GM19025 (cell line): Measurements from ENCODE around the gene SDF2L1.
"Not testable (repeated sequence)": the region's sequence is repeated elsewhere in the genome, so short reads cannot be mapped to it uniquely, and the experiment has no call there.

Experiments
- ATAC-seq: cut with Tn5 transposase; IDR thresholded peaks from one replicate; pipeline ENCODE4 v1.9.1; 2021; ENCODE audit warnings: mild to moderate bottlenecking, low read depth, moderate library complexity; ENCODE audit not compliant: unreplicated experiment

The SDF2L1 gene, protein sequence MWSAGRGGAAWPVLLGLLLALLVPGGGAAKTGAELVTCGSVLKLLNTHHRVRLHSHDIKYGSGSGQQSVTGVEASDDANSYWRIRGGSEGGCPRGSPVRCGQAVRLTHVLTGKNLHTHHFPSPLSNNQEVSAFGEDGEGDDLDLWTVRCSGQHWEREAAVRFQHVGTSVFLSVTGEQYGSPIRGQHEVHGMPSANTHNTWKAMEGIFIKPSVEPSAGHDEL

DNA sequence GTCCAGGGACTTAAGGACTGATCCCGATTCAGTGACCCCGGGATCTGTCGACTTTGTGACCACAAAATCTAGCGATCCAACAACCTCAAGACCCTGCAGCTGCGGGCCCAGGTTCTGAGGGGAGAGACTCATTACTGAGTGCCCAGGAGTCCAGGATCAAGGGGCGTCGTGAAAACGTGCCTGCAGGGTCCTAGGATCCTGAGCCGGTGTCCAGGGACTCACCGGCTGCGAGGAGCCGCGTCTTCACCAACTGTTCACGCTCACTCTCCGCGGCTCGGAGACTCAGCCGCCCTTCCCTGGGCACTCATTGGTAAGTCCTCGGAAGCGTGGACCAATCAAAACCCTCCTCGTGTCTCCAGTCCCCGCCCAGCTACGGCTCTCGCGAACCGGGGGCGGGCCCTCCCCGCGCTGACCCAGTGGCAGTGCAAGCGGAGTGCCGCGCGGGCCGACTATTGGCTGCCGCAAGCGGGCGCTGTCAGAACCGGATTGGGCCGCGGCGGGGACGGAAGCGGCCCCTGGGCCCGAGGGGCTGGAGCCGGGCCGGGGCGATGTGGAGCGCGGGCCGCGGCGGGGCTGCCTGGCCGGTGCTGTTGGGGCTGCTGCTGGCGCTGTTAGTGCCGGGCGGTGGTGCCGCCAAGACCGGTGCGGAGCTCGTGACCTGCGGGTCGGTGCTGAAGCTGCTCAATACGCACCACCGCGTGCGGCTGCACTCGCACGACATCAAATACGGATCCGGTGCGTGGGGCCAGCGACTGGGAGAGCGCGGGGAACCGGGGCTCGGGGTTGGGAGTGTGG, at the start of gene SDF2L1:
Gene SDF2L1, plus strand, starts transcription at position 514 of the 795 bp plus-strand sequence. Its CDS starts 35 bp downstream, at position 549.
- peak; percentile 93 for ATAC-seq

DNA sequence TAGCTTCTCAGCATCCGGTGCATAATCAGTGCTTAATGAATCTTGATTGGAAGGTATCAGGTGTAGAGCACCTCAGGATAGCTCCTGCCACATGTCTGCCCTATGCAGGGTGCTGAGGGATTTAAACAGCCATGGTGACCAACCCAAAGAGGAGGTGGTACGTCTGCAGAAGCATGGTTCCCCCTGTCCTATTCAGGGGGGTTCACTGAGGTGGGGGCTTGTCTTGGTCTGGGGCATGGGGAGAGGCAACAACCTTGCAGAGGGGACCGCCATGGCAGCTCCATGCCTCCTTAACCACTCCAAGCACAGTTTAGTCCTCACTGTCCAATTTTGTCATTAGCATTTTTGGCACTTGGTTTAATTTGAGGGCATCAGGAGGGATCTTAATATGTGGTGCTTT, 49.7 kb upstream of the SDF2L1 start:
- no peak for ATAC-seq

GRCh38 chr22:21593406-21594232, 48.5 kb upstream of the SDF2L1 start:
- no peak for ATAC-seq

GRCh38 chr22:21594865-21595452, 47.1 kb upstream of the SDF2L1 start:
- ATAC-seq = no peak

DNA sequence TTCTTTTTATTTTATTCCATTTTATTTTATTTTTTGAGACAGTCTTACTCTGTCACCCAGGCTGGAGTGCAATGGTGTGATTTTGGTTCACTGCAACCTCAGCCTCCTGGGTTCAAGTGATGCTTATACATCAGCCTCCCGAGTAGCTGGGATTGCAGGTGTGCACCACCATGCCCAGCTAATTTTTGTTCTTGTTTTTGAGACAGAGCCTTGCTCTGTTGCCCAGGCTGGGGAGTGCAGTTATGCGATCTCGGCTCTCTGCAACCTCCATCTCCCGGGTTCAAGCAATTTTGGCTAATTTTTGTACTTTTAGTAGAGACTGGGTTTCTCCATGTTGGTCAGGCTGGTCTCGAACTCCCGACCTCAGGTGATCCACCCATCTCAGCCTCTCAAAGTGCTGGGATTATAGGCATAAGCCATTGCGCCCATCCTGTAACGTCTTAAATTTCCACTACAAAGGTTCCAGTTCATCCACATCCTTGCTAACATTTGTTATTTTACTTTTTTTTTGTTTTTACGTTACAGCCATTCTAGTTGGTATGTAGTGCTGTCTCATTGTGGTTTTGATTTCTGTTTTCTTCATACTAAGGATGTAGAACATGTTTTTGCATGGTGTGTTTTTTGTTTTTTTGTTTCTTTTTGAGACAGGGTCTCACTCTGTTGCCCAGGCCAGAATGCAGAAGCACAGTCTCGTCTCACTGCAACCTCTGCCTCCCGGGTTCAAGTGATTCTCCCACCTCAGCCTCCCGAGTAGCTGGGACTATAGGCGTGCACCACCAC, 45.6 kb upstream of the SDF2L1 start:
- ATAC-seq = not testable (repeated sequence)

GRCh38 chr22:21598302-21598701, 43.8 kb upstream of the SDF2L1 start:
- ATAC-seq = no peak

GRCh38 chr22:21599053-21599893, 42.8 kb upstream of the SDF2L1 start:
- ATAC-seq = no peak

- ATAC-seq = no peak
These were observed 39.5 kb upstream of the SDF2L1 start for GRCh38 chr22:21602579-21602978.

GRCh38 chr22:21603973-21604372, 38.1 kb upstream of the SDF2L1 start:
- no peak for ATAC-seq

- ATAC-seq = no peak
These were observed 36.1 kb upstream of the SDF2L1 start for GRCh38 chr22:21605887-21606564.

DNA sequence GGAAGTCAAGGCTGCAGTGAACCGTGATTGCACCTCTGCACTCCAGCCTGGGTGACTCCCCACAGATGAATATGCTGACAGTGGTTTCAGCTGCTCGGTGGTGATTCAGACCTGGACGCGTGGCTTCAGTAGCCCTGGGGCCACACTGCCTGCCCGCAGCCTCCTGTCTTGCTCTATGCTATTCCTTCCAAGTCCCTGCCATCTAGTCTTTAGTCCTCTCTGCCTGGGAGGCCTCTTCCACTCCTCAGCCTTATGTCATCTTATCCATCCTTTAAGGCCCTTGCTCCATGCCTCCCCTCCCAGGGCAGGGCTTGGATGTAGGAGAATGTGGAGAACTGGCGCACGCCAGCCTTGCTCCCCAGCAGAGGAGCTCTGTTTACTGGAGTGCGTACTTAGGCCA, 35.3 kb upstream of the SDF2L1 start:
- ATAC-seq = no peak

DNA sequence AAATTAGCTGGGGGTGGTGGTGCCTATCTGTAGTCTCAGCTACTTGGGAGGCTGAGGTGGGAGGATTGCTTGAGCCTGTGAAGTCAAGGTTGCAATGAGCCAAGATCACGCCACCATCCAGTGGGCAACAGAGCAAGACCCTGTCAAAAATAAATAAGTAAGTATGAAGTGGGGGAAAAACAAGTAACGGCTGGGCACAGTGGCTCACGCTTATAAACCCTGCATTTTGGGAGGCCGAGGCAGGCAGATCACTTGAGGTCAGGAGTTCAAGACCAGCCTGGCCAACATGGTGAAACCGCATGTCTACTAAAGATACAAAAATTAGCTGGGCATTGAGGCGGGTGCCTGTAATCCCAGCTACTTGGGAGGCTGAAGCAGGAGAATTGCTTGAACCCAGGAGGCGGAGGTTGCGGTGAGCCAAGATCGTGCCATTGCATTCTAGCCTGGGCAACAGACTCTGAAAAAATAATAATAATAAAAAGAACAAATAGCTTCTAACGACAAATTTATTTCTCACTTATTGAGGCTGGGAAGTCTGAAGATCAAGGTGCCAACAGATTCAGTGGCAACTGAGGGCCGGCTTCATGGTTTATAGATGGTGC, 32.4 kb upstream of the SDF2L1 start:
- ATAC-seq = not testable (repeated sequence)

GRCh38 chr22:21611210-21611977, 30.7 kb upstream of the SDF2L1 start:
- no peak for ATAC-seq

DNA sequence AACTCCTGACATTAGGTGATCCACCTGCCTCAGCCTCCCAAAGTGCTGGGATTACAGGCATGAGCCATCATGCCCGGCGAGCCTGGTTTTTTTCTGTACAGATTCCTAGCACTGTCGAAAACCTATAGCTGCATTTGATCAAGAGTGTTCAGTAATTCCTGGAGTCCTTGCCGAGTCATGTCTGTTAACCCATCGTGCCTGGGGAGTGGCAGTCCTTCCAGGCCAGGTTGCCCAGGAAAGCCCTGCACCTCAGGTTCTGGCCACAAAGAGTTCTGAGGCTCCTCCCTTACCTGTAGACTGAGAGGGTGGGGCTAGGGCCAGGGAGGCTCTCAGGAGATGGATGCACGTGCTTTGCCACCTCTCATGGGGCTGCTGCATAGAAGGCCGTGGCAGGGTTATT, 29.2 kb upstream of the SDF2L1 start:
- no peak for ATAC-seq

- ATAC-seq = no peak
These were observed 28.4 kb upstream of the SDF2L1 start for GRCh38 chr22:21613553-21614233.

GRCh38 chr22:21615731-21616130, 26.4 kb upstream of the SDF2L1 start:
- ATAC-seq = no peak

- ATAC-seq = not testable (repeated sequence)
These were observed 24.8 kb upstream of the SDF2L1 start for GRCh38 chr22:21617337-21617736.
